HuH-7 (cell line): ENCODE data around the gene RNF223.
"Not testable (repeated sequence)": the region's sequence is repeated elsewhere in the genome, so short reads cannot be mapped to it uniquely, and the experiment has no call there.

Experiments
- DNase-seq: peaks from one replicate; pipeline ENCODE4 v3.0.0; 2011; ENCODE audit warnings: low spot score

Gene RNF223

DNA sequence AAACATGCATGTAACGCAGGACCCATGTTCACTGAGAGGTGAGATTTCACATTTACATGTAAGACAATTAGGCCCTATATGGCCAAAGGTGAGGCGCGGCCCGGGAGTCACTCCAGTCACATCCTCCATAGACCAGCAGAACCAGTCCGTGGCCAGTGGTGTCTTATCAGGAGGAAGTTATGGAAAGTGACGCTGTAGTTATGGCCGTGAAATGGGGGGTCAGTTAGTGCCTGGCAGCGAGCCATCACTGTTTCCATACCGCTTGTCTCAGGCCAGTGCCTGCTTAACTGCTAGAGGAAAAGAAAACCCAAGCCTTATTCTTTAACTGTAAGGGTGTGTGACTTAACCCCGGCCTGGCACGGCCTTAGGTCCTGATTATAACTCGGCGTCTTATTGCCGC lies 35.6 kb upstream of the RNF223 start:
- DNase-seq = no peak

DNA sequence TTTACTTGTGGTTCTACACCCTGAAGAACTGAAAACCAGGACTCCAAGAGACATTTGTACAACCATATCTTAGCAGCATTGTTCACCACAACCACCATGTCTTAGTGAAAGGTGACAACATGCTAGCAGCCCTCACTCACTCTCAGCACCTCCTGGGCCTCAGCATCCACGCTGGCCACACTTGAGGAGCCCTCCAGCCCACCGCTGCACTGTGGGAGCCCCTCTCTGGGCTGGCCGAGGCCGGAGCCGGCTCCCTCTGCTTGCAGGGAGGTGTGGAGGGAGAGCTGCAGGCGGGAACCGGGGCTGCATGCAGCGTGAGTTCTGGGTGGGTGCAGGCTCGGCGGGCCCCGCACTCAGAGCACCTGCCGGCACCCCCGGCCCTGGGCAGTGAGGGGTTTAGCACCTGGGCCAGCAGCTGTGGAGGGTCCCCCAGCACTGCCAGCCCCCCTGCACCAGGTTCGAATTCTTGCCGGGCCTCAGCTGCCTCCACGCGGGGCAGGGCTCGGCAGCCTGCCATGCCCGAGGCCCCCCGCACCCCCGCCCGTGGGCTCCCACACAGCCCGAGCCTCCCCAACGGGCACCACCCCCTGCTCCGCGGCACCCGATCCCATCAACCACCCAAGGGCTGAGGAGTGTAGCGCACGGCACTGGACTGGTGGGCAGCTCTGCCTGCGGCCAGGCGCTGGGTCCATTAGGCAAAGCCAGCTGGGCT lies 32.6 kb upstream of the RNF223 start:
- DNase-seq = no peak

DNA sequence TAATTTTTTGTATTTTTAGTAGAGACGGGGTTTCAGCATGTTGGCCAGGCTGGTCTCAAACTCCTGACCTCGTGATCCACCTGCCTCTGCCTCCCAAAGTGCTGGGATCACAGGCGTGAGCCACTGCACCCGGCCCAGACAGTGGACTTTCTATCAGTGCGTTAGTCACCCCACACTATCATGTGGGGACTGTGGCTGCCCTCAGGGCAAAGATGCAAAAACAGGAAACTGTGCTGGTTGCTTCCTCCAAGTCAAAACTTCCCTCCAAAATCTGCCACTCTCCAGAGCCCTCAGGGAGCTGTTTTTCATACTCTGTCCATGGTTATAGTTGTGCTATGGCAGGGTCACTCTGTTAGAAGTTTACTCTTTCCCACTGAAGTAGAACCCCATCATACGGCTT lies 30.0 kb upstream of the RNF223 start:
- not testable (repeated sequence) for DNase-seq

DNA sequence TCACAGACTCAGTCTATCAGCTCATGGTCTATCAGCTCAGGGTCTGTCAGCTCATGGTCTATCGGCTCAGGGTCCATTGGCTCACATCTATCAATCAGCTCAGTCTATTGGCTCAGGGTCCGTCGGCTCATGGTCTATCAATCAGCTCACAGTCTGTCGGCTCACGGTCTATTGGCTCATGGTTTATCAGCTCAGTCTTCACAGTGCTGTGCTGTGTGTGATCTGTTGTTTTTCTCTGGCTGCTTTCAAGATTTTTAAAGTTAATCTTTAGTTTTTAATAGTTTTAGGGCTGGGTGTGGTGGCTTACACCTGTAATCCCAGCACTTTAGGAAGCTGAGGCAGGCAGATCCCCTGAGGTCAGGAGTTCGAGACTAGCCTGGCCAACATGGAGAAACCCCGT lies 27.4 kb upstream of the RNF223 start:
- DNase-seq = no peak

DNA sequence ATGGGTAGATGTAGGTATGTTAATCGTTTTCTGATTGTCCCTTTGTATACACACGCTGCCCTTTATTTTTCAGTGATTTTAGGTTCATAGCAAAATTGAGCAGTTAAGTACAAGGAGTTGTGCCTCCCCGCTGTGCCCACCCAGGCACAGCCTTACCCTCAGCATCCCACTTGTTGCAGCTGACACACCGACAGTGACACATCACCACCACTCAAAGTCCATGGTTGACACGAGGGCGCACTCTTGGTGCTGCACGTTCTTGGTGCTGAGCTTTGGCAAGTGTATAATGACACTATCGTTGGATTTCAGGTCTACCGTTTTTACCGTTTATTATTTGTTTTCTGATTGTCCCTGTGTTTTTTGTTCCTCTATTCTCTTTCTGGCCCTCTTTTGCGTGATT lies 26.2 kb upstream of the RNF223 start:
- DNase-seq = no peak

DNA sequence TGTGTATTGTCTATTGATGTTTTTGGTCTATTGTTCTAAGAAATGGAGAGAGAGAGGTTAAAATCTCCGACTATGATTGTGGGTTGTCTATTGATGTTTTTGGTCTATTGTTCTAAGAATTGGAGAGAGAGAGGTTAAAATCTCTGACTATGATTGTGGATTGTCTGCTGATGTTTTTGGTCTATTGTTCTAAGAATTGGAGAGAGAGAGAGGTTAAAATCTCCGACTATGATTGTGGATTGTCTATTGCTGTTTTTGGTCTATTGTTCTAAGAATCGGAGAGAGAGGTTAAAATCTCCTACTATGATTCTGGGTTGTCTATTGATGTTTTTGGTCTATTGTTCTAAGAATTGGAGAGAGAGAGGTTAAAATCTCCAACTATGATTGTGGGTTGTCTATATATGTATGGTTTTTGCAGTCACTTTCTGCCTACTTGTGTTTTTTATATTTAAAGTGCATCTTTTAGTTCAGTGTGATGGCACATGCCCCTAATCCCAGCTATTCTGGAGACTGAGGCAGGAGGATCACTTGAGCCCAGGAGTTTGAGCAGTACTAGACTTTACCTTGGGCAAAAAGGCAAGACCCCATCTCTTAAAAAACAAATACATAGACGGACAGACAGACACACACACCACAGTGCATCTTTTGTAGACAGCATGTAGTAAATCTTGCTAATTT lies 25.5 kb upstream of the RNF223 start:
- DNase-seq = no peak

DNA sequence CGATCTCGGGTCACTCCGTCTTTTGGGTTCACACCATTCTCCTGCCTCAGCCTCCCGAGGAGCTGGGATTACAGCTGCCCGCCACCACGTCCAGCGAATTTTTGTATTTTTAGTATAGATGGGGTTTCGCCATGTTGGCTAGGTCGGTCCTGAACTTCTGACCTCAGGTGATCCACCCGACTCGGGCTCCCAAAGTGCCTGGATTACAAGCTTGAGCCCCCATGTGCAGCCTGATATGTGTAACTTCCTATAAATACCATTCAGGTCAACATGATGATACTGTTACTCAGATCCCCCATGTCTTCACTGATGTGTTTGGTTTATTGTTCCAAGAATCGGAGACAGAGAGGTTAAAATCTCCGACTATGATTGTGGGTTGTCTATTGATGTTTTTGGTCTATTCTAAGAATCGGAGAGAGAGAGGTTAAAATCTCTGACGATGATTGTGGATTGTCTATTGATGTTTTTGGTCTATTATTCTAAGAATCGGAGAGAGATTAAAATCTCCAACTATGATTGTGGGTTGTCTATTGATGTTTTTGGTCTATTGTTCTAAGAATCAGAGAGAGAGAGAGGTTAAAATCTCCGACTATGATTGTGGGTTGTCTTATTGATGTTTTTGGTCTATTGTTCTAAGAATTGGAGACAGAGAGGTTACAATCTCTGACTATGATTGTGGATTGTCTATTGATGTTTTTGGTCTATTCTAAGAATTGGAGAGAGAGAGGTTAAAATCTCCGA lies 24.7 kb upstream of the RNF223 start:
- no peak for DNase-seq

DNA sequence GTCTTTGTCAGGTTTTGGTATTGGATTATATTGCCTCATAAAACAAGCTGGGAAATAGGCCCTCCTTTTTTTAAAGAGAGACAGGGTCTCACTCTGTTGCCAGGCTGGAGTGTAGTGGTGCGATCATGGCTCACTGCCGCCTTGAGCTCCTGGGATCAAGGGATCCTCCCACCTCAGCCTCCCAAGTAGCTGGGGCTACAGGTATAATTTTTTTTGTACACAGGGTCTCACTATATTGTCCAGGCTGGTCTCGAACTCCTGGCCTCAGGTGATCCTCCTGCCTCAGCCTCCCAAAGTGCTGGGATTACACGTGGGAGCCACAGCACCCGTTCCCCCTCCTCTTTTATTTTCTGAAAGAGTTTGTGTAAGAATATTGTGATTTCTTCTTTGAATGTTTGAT lies 22.0 kb upstream of the RNF223 start:
- DNase-seq = not testable (repeated sequence)

DNA sequence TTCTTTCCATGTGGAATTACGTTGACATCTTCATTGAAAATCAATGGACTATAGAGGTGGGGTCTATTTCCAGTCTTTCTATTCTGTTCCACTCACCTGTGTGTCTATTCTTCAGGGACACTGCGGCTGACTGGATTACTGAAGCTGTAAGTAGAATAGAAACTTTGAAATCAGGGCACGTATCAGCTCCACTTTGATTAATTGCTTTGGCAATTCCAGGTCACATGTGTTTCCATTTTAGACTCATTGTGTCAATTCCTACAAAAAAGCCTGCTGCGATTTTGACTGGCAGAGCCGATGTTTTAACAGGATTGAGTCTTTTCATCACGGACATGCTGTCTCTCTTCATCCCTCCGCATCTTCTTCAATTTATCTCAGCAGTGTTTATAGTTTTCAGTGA lies 20.9 kb upstream of the RNF223 start:
- no peak for DNase-seq

DNA sequence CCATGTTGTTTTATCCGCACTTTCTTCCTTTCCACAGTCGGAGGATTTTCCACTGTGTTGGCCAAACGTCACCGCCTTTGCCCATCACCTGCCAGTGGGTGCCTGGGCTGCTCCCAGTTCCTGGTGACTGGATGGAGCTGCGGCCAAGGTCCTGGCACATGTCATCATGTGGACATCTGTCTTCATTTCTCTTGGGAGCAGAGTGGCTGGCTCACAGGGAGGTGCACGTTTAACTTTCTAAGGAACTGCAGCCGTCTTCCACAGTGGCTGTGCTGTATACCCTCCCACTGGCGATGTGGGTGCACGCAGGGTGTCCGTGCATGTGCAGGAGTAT lies 19.5 kb upstream of the RNF223 start:
- no peak for DNase-seq

DNA sequence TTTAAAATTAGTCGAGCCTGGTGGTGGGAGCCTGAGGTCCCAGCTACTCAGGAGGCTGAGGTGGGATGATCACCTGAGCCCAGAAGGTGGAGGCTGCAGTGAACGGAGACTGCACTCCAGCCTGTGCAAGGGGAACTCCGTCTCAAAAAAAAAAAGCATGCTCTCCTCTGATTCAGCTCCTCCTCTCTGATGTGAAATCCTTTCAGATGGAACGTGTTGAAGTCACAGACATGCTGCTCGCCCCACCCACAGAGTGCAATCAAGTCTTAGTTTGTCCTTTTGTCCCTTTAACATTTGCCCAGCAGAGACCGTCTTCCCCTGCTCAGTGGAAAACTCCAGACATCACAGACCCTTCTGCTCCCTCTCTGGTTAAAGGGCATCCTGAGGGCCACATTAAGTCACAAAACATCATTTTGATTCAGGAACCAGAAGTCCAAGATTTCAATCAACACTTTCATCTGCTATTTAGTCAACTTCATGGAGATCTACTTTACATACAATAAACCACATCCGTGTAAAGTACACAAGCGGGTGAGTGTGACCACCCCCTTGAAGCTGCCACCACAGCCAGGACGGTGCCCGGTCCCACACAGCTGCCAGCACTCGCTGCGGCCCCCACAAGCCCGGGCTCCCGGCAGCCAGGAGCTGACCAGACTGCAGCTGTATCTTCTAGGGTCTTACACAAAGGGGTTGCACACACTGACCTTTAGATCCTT lies 18.9 kb upstream of the RNF223 start:
- DNase-seq = no peak

DNA sequence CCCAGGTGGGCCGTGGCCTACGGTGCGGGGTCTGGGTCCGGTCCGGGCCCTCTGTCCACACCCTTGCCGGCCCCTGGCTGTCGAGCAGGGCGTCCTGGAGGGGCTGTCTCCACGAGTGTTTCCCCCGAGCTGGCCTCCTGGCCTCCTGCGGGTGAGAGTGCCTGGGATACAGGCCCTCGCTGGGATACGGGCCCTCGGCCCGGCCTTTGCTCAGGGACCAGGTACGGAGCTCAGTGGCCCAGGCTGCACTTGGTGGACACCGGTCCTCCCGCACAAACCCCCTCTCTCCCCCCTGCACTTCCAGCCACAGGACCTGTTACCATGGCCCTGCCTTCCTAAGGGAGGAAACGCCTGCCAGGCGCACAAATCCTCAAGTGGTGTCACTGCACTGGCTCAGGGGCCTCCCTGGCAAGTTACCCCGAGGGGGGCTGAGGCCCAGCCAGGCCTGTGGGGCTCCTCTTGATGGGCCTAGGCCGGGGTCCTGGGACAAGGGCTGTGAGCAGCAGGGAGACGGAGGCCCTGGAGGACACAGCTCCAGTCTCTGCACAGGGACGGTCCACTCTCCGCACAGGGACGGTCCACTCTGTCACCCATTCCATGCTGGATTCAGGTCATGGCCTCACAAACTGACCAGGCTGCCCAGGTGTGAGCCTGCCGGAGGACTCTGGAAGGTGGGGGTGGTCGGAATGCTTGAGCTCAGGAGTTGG lies 18.2 kb upstream of the RNF223 start:
- no peak for DNase-seq

DNA sequence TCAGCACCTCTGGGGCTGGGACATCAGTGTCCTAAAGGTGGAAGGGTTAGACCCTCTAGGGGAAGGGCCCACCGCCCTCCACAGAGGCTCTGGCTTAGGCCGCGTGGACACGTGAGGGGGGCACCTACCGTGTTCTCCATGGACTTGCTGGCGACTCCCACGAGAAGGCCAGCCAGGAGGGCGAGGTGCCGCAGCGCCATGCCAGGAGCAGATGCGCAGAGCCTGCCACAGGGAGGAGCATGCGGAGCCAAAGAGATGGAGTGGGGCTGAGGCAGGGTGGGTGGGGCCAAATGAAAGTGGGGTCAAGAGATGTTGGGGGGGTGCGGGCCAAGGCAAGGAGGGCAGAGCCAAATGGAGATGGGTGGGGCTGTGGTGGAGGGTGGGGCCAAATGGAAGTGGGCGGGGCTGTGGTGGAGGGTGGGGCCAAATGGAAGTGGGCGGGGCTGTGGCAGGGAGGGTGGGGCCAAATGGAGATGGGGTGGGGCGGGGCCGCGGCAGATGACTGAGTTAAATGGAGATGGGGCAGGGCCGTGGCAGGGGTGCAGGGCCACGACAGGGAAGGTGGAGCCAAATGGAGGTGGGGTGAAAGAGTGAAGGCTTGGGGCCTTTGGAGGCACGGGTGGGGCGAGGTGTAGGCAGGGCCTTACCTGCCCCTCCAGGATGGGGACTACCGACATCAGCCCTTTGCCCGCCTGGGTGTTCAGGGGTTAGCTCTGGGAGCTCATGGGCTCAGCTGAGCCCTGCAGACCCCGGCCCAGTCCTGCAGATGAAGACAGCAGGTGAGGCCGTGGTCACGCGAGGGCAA lies 17.4 kb upstream of the RNF223 start:
- DNase-seq = no peak

DNA sequence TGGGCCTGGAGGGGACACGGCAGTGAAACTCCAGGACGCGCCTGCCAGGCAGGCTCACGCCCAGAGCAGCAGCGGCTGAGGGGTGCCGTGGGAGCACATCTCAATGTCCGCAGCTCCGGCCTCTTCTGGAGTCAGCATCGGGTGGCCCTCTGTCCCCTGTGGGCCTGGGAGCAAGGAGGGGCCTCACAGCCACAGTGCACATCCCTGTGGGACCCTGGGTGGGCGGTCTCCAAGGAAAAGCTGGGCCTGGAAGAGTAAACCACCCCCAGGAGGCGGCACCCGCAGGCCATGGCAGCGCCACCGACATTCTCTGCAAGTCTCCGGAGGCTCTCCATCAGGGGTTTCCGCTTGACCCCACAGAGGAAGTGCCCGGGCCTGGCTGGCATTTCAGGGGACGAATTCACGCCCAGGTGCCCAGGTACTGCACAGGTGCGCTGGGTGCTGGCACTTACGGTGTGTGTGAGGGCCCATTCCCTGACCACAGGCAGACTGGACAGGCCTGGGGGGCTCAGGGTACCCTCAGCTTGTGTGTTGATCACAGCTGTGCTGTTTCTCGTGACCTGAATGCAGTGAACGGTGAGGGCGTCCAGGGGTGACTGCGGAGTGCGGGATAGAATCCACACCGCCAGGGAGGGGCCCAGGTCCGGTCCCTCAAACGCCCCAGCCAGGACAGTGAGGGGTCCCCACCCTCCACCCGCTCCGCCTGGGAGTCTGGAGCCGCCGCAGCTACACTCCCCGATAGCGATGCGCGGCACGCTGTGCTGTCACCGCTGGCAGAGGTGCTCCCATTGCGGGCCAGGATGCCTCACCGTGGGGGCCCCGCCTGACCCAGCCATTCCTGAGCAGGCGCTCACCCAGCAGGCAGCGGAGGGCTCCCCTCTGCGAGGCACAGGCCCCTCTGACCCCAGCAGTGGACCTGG lies 16.6 kb upstream of the RNF223 start:
- no peak for DNase-seq

DNA sequence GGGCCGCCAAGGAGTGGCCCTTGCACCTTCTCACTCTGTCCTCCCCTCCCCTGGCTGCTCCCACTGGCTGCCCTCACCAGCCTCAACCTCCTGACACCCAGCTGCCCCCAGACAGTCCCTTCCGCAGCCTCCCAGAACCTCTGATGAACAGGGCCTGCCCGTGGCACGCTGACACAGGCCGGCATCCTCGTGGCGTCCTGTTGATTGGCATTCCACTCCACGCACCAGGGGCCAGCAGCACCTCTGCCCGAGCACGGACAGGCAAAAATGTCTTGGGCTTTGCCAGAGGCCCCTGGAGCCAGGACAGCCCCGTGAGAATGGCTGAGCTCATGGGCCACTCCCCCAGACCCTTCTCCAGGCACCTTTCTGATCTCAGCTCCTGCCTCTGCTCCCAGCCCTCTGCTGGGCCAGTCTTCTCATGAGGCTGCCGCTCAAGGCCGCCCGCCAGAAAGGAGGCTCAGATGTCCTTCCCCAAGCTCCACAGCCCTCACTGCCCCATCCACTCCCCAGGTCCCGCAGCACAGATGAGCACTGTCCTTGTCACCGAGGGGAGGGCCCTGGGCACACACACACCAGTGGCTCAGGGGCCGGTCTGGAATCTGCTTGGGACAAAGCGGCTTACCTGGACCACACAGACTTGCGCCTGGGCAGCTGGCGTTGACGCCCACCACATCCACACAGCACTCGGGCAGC lies 15.8 kb upstream of the RNF223 start:
- no peak for DNase-seq

DNA sequence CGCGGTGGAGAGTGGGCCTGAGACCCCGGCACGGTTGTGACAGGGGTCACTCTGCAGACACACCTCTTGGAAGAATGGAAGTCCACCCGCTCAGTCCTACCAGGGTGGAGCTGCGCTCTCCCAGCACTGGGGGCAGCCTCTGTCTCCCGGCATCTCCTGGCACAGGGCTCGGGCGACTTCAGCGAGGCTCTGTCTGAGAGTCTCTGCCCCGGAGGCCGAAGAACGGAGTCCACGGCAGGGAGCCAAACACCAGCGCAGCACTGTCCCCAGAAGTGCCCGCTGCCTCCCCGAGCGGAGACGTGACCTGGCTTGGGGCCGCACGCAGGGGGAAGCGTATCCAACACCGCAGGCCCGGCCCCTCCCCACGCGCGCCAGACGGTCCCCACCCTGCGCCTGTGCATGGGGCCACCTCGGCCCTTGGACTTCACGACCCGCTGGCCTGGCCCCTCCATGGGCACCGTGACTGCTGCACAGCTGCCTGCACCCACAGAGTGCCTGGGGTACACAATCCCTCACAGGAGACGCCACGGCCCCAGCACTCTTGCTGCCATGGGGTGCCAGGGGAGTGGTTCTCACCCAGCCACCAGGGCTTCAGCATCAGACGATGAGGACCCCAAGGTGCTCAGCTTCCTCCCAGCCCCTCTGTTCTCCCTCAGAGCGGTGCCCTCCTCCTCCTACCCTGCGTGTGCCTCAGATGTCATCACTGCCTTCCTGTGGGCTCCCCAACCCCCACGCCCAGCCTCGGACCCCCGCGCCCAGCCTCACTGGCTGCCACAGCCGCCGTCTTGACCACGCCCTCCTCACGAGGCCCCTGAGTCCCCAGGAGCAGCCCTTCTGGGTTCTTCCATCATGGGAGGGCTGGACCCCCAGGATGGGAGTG lies 14.9 kb upstream of the RNF223 start:
- no peak for DNase-seq

DNA sequence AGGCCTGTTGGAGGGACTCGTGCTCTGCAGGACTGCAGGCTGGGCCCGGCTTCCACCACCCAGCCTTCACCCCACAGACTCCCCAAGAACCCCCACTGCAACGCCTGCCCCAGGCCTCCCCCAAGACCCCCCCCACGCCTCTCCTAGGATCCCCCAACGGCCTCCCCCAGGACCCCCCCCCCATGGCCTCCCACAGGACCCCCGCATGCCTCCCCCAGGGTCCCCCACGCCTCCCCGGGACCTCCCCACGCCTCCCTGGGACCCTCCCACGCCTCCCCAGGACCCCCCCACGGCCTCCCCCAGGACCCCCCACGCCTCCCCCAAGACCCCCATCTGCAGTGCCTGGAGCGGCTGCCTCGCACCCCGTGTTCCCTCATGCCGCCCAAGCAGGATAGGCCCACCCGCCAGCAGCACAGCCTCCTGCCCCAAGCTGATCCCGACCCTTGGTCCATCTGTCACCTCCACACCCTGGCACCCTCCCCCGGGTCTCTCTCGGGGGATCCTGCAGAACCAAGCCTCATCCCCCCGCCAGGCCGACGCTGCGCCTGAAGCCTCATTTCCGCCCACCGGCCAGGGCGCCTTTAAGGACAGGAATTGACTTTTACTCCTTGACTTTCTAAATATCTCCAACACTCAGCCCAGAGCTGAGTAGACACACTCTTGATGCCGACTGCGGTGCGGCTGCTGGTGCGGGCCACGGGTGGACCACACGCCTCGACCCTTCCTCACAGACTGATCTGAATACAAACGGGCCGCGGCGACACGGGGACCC lies 14.1 kb upstream of the RNF223 start:
- DNase-seq = no peak
